Chondrocyte (in vitro differentiated cells): ENCODE measurements around the gene ETNPPL. TPM values are rescaled to one million over a fixed set of nuclear protein-coding genes. Genes with fewer than 3 reads are reported as not detected.

ENCODE experiments used
- DNase-seq: peaks from one replicate; pipeline ENCODE4 v3.0.0; 2021; ENCODE audit warnings: mixed read lengths, low spot score
- H3K27ac Mint-ChIP-seq: one replicate; pipeline ENCODE4 v1.8.0; 2021; ENCODE audit warnings: mild to moderate bottlenecking, moderate library complexity, mixed read lengths; ENCODE audit not compliant: unreplicated experiment
- H3K27me3 Mint-ChIP-seq: 2 replicates; pipeline ENCODE4 v1.8.0; 2021; ENCODE audit warnings: low read depth, mixed read lengths
- H3K36me3 Mint-ChIP-seq: 2 replicates; pipeline ENCODE4 v1.8.0; 2021; ENCODE audit warnings: low read depth, mixed read lengths
- H3K4me1 Mint-ChIP-seq: 2 replicates; pipeline ENCODE4 v1.8.0; 2021; ENCODE audit warnings: low read depth, mild to moderate bottlenecking, mixed read lengths
- H3K4me3 Mint-ChIP-seq: one replicate; pipeline ENCODE4 v1.8.0; 2021; ENCODE audit warnings: mild to moderate bottlenecking, moderate library complexity, mixed read lengths; ENCODE audit not compliant: unreplicated experiment
- H3K9me3 Mint-ChIP-seq: 2 replicates; pipeline ENCODE4 v1.8.0; 2021; ENCODE audit warnings: low read depth, mixed read lengths
- total RNA-seq: library from RNA; stranded (reverse); gene quantifications from 3 replicates; pipeline ENCODE4 v1.2.1, GENCODE V29; 2021
- TF ChIP-seq, protein P1 (sequence below): fragments of 200-600 bp; sonication (generic); IDR thresholded peaks from 2 replicates; pipeline ENCODE4 v1.5.0; 2021; ENCODE audit warnings: antibody characterized with exemption, mild to moderate bottlenecking, moderate library complexity

ETNPPL gene
- total RNA-seq, 1 donor from 2014 or later = not detected

DNA sequence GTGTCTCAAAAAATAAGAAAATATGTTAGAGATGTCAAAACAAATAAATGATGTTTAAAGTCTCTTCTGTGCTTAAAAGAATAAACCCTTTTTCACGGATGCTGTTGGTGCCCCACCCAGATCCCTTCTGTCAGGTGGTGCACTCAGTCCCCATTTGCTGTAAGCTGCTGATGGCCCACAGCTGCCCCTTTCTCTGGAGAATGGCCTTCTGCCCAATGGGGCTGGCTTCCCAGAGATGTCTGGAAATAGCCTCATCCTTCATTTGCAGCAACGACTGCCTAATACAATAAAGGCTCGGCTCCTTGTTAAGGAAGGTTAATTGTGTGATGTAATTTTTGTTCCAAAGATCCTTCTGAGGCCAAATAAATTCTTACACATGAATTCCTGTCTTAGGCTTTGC is 31.8 kb downstream of the ETNPPL start:
- DNase-seq = no peak
- Mint-ChIP-seq H3K27me3 (no peaks in the 10 kb centered on the region), H3K4me1 (no peaks in the 10 kb centered on the region), H3K27ac (no peak overlapping the region), H3K4me3 (no peak overlapping the region), H3K9me3 (peaks cover 8% of the 10 kb centered on the region), H3K36me3 (peaks cover 3% of the 10 kb centered on the region)
- TF ChIP-seq, protein P1, sequence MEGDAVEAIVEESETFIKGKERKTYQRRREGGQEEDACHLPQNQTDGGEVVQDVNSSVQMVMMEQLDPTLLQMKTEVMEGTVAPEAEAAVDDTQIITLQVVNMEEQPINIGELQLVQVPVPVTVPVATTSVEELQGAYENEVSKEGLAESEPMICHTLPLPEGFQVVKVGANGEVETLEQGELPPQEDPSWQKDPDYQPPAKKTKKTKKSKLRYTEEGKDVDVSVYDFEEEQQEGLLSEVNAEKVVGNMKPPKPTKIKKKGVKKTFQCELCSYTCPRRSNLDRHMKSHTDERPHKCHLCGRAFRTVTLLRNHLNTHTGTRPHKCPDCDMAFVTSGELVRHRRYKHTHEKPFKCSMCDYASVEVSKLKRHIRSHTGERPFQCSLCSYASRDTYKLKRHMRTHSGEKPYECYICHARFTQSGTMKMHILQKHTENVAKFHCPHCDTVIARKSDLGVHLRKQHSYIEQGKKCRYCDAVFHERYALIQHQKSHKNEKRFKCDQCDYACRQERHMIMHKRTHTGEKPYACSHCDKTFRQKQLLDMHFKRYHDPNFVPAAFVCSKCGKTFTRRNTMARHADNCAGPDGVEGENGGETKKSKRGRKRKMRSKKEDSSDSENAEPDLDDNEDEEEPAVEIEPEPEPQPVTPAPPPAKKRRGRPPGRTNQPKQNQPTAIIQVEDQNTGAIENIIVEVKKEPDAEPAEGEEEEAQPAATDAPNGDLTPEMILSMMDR = no peak

DNA sequence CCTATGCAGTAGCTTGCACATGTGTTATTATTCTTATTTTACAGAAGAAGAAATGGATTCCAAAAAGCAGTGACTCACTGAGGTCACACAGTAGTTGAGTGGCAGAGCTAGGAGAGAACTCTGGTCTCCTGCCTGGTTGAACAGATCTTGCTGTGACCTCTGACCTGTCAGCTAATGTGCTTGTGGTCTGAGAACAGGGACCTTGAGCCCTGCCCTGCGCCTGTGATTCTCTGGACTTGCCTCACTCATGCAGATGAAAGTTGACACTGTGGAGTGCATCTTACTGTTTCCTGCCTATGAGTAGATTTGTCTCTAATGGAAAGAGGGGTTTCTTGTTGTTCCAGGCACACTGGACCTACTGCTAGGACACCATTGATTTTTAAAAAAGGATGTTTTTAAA is 32.3 kb downstream of the ETNPPL start:
- H3K27ac Mint-ChIP-seq = no peak overlapping the region
- DNase-seq = no peak
- H3K9me3 Mint-ChIP-seq = peaks cover 8% of the 10 kb centered on the region
- no peak overlapping the region for H3K4me3 Mint-ChIP-seq
- H3K27me3 Mint-ChIP-seq = no peaks in the 10 kb centered on the region
- TF ChIP-seq, protein P1 = no peak
- H3K36me3 Mint-ChIP-seq = peaks cover 3% of the 10 kb centered on the region
- H3K4me1 Mint-ChIP-seq = no peaks in the 10 kb centered on the region

DNA sequence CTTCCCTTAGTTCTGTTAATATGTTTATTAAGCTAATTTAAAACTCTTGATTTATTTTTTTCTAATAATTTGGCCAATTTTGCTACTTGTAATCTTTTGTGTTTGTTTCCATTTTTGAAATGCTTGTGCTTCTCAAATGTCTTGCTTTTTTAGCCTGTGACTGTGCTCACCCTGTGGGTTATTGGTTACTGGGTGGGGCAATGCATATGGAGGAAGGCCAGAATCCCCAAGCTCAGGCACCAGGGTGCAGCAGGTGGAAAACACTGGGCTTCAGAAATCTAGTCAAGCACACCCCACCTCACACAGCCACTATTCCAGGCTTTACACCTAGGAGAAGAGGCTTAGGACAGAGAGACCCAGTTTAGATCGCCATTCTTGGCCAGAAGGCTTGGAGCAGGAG is 33.1 kb downstream of the ETNPPL start:
- no peak overlapping the region for H3K4me3 Mint-ChIP-seq
- H3K27ac Mint-ChIP-seq = no peak overlapping the region
- H3K9me3 Mint-ChIP-seq = peaks cover 10% of the 10 kb centered on the region
- H3K27me3 Mint-ChIP-seq = no peaks in the 10 kb centered on the region
- H3K36me3 Mint-ChIP-seq = peaks cover 3% of the 10 kb centered on the region
- H3K4me1 Mint-ChIP-seq = no peaks in the 10 kb centered on the region
- TF ChIP-seq, protein P1 = no peak
- DNase-seq = no peak

DNA sequence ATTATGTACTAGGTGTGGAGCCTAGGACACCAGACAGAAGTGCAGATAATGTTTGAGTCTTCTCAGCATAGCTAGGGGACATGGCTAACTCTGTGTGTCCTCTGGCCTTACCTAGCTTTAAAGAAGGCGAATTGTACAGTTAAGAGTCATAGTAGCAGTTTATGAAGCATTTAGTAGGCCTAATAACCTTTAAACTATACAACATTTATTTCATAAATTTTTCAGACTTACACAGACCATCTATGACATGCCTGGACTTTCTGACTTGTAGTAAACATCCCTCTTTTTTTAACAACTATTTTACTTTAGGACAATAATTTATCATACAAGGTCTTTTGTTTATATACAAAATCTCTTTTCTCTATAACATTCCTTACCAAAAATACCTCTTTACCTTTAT is 37.4 kb downstream of the ETNPPL start:
- no peaks in the 10 kb centered on the region for H3K4me1 Mint-ChIP-seq
- H3K9me3 Mint-ChIP-seq = peaks cover 19% of the 10 kb centered on the region
- no peak for DNase-seq
- TF ChIP-seq, protein P1 = no peak
- H3K4me3 Mint-ChIP-seq = no peak overlapping the region
- peaks cover 5% of the 10 kb centered on the region for H3K36me3 Mint-ChIP-seq
- no peak overlapping the region for H3K27ac Mint-ChIP-seq
- no peaks in the 10 kb centered on the region for H3K27me3 Mint-ChIP-seq

DNA sequence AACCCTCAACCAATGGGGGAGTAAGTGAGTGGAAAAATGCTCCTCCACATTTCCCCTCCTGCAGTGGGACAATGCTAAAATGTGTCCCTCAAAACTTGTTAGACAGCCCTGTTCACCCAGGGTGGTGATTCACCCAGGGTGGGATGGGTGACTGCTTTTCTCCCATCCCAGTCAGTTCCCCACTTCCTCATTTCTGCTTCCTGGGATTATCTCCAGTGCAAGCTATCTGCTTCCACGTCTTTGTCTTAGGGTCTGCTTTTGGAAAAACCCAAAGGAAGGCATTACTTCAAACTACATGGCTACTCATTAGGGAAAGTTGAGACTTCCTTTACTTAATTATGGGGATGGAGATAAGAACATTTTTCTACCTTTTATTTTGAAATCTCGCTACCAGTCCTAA is 45.5 kb downstream of the ETNPPL start:
- no peak for DNase-seq
- Mint-ChIP-seq H3K4me3 (no peak overlapping the region), H3K4me1 (no peaks in the 10 kb centered on the region), H3K9me3 (no peaks in the 10 kb centered on the region), H3K27me3 (no peaks in the 10 kb centered on the region), H3K27ac (no peak overlapping the region), H3K36me3 (no peaks in the 10 kb centered on the region)
- TF ChIP-seq, protein P1 = no peak
